Skeletal muscle tissue (tissue), 4 donors: Measurements from ENCODE around the gene KRT78. TPM values are rescaled to one million over a fixed set of nuclear protein-coding genes. Genes with fewer than 3 reads are reported as not detected.

ENCODE experiments used
- H3K27ac ChIP-seq: one replicate; pipeline ENCODE4 v1.7.0; 2013; ENCODE audit warnings: mild to moderate bottlenecking, low read depth, low read length, inconsistent platforms
- H3K27me3 ChIP-seq, 3 donors: one replicate each; pipeline ENCODE4 v1.7.0; 2013; ENCODE audit warnings: low read length in 3 of 3; ENCODE audit not compliant: control insufficient read depth in 3 of 3, insufficient read depth in 3 of 3
- H3K36me3 ChIP-seq, 3 donors: one replicate each; pipeline ENCODE4 v1.7.0; 2013; ENCODE audit warnings: low read length in 3 of 3; ENCODE audit not compliant: control insufficient read depth in 3 of 3, insufficient read depth in 3 of 3
- H3K4me1 ChIP-seq, 3 donors: one replicate each; pipeline ENCODE4 v1.7.0; 2013; ENCODE audit warnings: low read length in 3 of 3, mild to moderate bottlenecking in 3 of 3; ENCODE audit not compliant: control insufficient read depth in 3 of 3, insufficient read depth in 3 of 3
- H3K4me3 ChIP-seq, 3 donors: one replicate each; pipeline ENCODE4 v1.7.0; 2013; ENCODE audit warnings: low read length in 3 of 3
- H3K9ac ChIP-seq, 3 donors: one replicate each; pipeline ENCODE4 v1.7.0; 2013; ENCODE audit warnings: low read length in 3 of 3, mild to moderate bottlenecking in 3 of 3, moderate library complexity in 2 of 3, low read depth in 1 of 3
- H3K9me3 ChIP-seq, 3 donors: one replicate each; pipeline ENCODE4 v1.7.0; 2013; ENCODE audit warnings: low read length in 3 of 3; ENCODE audit not compliant: control insufficient read depth in 3 of 3
- total RNA-seq: library from RNA; depleted of rRNA; stranded (reverse); fragments of >200 nt; gene quantifications from one replicate; pipeline ENCODE4 v1.2.3, GENCODE V29; 2014
- donor health status: Osteomylitis.

Gene KRT78
- total RNA-seq, 1 donor from 2014 or later, result not detected

GRCh38 chr12:52832985-52833905 lies 15.5 kb downstream of the KRT78 start:
- Histone ChIP-seq H3K9ac (no peak overlapping the region), H3K27me3 (peaks cover 16 to 43% (median 38%) of the 10 kb centered on the region in 3 donors), H3K36me3 (no peaks in the 10 kb centered on the region), H3K4me1 (no peaks in the 10 kb centered on the region), H3K4me3 (no peak overlapping the region), H3K27ac (no peak overlapping the region), H3K9me3 (no peaks in the 10 kb centered on the region)

GRCh38 chr12:52832451-52832850 lies 16.3 kb downstream of the KRT78 start:
- Histone ChIP-seq H3K4me1 (no peaks in the 10 kb centered on the region), H3K4me3 (no peak overlapping the region), H3K27ac (no peak overlapping the region), H3K9ac (no peak overlapping the region), H3K9me3 (no peaks in the 10 kb centered on the region), H3K27me3 (peaks cover 16 to 36% (median 36%) of the 10 kb centered on the region in 3 donors), H3K36me3 (no peaks in the 10 kb centered on the region)

GRCh38 chr12:52831251-52831650 lies 17.5 kb downstream of the KRT78 start:
- no peaks in the 10 kb centered on the region for H3K36me3 ChIP-seq
- no peak overlapping the region for H3K4me3 ChIP-seq
- peaks cover 6 to 35% (median 24%) of the 10 kb centered on the region in 3 donors for H3K27me3 ChIP-seq
- H3K9me3 ChIP-seq, result no peaks in the 10 kb centered on the region
- H3K27ac ChIP-seq, result no peak overlapping the region
- H3K4me1 ChIP-seq, result no peaks in the 10 kb centered on the region
- no peak overlapping the region for H3K9ac ChIP-seq

GRCh38 chr12:52829986-52830770 lies 18.6 kb downstream of the KRT78 start:
- Histone ChIP-seq H3K27ac (no peak overlapping the region), H3K4me3 (no peak overlapping the region), H3K9ac (no peak overlapping the region), H3K4me1 (no peaks in the 10 kb centered on the region), H3K9me3 (no peaks in the 10 kb centered on the region), H3K36me3 (no peaks in the 10 kb centered on the region), H3K27me3 (peaks cover 3 to 36% (median 19%) of the 10 kb centered on the region in 3 donors)

- H3K27me3 ChIP-seq, result peaks cover 5 to 33% (median 28%) of the 10 kb centered on the region in 3 donors
- H3K9me3 ChIP-seq, result no peaks in the 10 kb centered on the region
- no peaks in the 10 kb centered on the region for H3K4me1 ChIP-seq
- no peak overlapping the region for H3K9ac ChIP-seq
- H3K36me3 ChIP-seq, result no peaks in the 10 kb centered on the region
- H3K27ac ChIP-seq, result no peak overlapping the region
- H3K4me3 ChIP-seq, result no peak overlapping the region
Observed at GRCh38 chr12:52828591-52829021, 20.2 kb downstream of the KRT78 start.

GRCh38 chr12:52828156-52828555 lies 20.6 kb downstream of the KRT78 start:
- Histone ChIP-seq H3K9ac (no peak overlapping the region), H3K27ac (no peak overlapping the region), H3K27me3 (peaks cover 5 to 37% (median 32%) of the 10 kb centered on the region in 3 donors), H3K9me3 (no peaks in the 10 kb centered on the region), H3K4me3 (no peak overlapping the region), H3K36me3 (no peaks in the 10 kb centered on the region), H3K4me1 (no peaks in the 10 kb centered on the region)

GRCh38 chr12:52827499-52828090 lies 21.2 kb downstream of the KRT78 start:
- H3K9ac ChIP-seq, result no peak overlapping the region
- no peaks in the 10 kb centered on the region for H3K9me3 ChIP-seq
- no peak overlapping the region for H3K4me3 ChIP-seq
- H3K36me3 ChIP-seq, result no peaks in the 10 kb centered on the region
- no peak overlapping the region for H3K27ac ChIP-seq
- no peaks in the 10 kb centered on the region for H3K4me1 ChIP-seq
- peaks cover 5 to 37% (median 31%) of the 10 kb centered on the region in 3 donors for H3K27me3 ChIP-seq

- Histone ChIP-seq H3K9me3 (no peaks in the 10 kb centered on the region), H3K4me1 (no peaks in the 10 kb centered on the region), H3K27ac (no peak overlapping the region), H3K27me3 (peaks cover 5 to 36% (median 32%) of the 10 kb centered on the region in 3 donors), H3K4me3 (no peak overlapping the region), H3K9ac (no peak overlapping the region), H3K36me3 (no peaks in the 10 kb centered on the region)
Observed at GRCh38 chr12:52826611-52827498, 21.9 kb downstream of the KRT78 start.

GRCh38 chr12:52825961-52826360 lies 22.8 kb downstream of the KRT78 start:
- Histone ChIP-seq H3K27ac (no peak overlapping the region), H3K9me3 (no peaks in the 10 kb centered on the region), H3K27me3 (peaks cover 6 to 34% (median 34%) of the 10 kb centered on the region in 3 donors), H3K9ac (no peak overlapping the region), H3K4me3 (no peak overlapping the region), H3K4me1 (no peaks in the 10 kb centered on the region), H3K36me3 (no peaks in the 10 kb centered on the region)
